SU-DHL-6 (cell line): ENCODE data around the gene SFMBT2.

Source experiments
- CTCF ChIP-seq: fragments of 200-600 bp; sonication (generic); IDR thresholded peaks from one replicate; pipeline ENCODE4 v1.5.1; 2017; ENCODE audit warnings: antibody characterized with exemption, mild to moderate bottlenecking, low read length, moderate library complexity; ENCODE audit not compliant: insufficient read depth, poor library complexity, severe bottlenecking
- EZH2phosphoT487 ChIP-seq: fragments of 200-600 bp; sonication (generic), shearing (Covaris generic); conservative IDR thresholded peaks from 2 replicates; pipeline ENCODE4 v1.6.1; 2018; ENCODE audit warnings: mild to moderate bottlenecking, antibody characterized with exemption, low read length, moderate library complexity, mixed read lengths

DNA sequence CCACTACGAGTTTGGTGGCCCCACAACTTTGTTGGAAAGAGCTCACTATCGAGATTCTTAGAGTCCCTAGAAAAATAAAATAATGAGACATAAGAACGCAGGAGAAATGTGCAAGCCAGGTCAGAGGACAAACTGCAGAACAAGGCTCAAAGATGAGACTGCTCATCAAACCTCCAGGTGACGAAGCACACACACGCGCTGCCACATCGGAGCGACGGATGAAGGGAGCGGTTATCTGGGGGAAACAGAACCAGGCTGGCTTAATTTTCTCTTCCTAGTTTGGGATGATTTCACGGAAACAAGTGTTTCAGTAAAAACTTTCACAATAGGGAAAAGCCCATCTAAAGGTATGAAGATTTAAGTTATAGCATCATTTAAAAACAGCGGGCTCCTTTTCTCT lies 231.3 kb downstream of the SFMBT2 start:
- TF ChIP-seq CTCF (no peak), EZH2phosphoT487 (no peak)
